RWPE2 (cell line): Measurements from ENCODE around the gene STARD13.

Source experiments
- ATAC-seq: fragments of 200-7000 bp; cut with Tn5 transposase; 3 replicates; pipeline ENCODE4 v1.9.1; 2021; ENCODE audit warnings: low read depth
- DNase-seq: peaks from one replicate; pipeline ENCODE4 v3.0.0-alpha.2; 2020; ENCODE audit warnings: low spot score
- H3K27ac ChIP-seq: fragments of 450-650 bp; 2 replicates; pipeline ENCODE4 v1.5.1; 2017; ENCODE audit warnings: mild to moderate bottlenecking; ENCODE audit not compliant: poor library complexity, severe bottlenecking
- H3K27me3 ChIP-seq: fragments of 250-450 bp; sonication (Bioruptor Pico); 2 replicates; pipeline ENCODE4 v1.5.1; 2021; ENCODE audit warnings: mild to moderate bottlenecking, moderate library complexity; ENCODE audit not compliant: insufficient read depth, poor library complexity, severe bottlenecking
- H3K36me3 ChIP-seq: fragments of 250-450 bp; sonication (Bioruptor Pico); 2 replicates; pipeline ENCODE4 v1.5.1; 2020; ENCODE audit warnings: low read depth, mild to moderate bottlenecking, moderate library complexity
- H3K4me1 ChIP-seq: fragments of 250-450 bp; sonication (Bioruptor Pico); 2 replicates; pipeline ENCODE4 v1.5.1; 2021; ENCODE audit warnings: mild to moderate bottlenecking, moderate library complexity; ENCODE audit not compliant: insufficient read depth, poor library complexity, severe bottlenecking
- H3K4me3 ChIP-seq: fragments of 250-450 bp; sonication (Bioruptor Pico); 2 replicates; pipeline ENCODE4 v1.5.1; 2021; ENCODE audit warnings: mild to moderate bottlenecking, moderate library complexity; ENCODE audit not compliant: severe bottlenecking
- H3K9me3 ChIP-seq: fragments of 250-450 bp; sonication (Bioruptor Pico); 2 replicates; pipeline ENCODE4 v1.5.1; 2021; ENCODE audit warnings: mild to moderate bottlenecking, moderate library complexity; ENCODE audit not compliant: severe bottlenecking
- CTCF ChIP-seq: fragments of 450-650 bp; IDR thresholded peaks from one replicate; pipeline ENCODE4 v1.5.1; 2017; ENCODE audit warnings: mild to moderate bottlenecking, moderate library complexity; ENCODE audit not compliant: poor library complexity, severe bottlenecking

The STARD13 gene

DNA sequence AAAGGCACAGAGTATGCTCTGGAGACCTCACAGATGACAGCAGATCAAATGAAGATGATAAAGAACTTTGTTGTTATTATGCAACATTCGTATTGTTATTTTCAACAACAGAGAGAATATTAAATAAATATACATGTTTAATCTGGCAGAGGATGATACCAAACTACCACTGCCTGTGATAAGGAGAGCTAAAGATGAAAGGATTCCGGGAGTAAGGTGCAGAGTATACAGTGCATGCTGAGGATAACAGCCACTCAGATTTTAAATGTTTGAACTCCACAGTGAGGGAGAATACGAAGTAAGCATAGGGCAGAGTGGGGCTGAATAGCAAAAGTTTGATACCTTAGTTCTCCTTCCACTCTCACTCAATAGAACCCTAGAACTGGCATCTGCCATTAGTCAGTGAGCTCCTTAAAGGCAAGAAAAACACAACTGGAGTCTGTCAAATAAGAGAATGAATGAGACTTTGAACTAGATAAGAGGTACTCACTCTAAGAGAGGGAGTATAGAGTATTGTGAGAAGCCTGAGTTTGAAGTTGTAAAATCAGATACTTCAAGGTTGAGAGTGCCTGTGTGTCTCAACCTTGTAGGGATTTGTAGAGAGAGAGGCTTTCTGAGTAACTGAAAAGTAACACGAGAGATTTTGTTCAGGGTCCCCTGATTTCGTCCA lies 78.5 kb downstream of the STARD13 start:
- TF ChIP-seq CTCF = no peak
- Histone ChIP-seq H3K9me3 (no peaks in the 10 kb centered on the region), H3K36me3 (peaks cover 24% of the 10 kb centered on the region), H3K27ac (peak overlapping the region; percentile 66), H3K4me1 (peaks cover 22% of the 10 kb centered on the region), H3K4me3 (no peak overlapping the region), H3K27me3 (no peaks in the 10 kb centered on the region)
- ATAC-seq (no peak), DNase-seq (no peak)

DNA sequence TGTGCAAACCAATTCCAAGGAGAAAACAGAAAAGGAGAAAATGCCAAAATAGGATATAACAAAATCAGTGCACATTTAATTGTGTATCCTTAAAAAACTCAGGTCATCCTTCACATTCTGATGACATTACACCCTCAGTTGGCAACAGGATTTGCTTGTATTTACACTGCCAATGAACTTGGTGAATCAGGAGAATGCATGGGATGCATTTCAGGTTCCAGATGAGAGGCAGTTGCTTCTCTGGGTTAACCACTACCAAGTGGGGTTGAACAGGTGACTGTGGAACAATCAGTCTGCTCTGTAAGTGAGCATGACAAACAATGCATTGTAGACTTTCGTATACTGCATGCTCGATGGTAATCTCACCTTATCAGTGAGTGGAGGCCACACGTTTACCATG lies 79.1 kb downstream of the STARD13 start:
- H3K27ac ChIP-seq = peak overlapping the region; percentile 66
- ATAC-seq = no peak

GRCh38 chr13:33205804-33206221 lies 79.7 kb downstream of the STARD13 start:
- no peak for ATAC-seq
- no peaks in the 10 kb centered on the region for H3K9me3 ChIP-seq
- DNase-seq = no peak

More for the DNA sequence above, 79.1 kb downstream of the STARD13 start:
- Histone ChIP-seq H3K9me3 (no peaks in the 10 kb centered on the region), H3K4me1 (peaks cover 22% of the 10 kb centered on the region), H3K4me3 (no peak overlapping the region), H3K27me3 (no peaks in the 10 kb centered on the region), H3K36me3 (peaks cover 24% of the 10 kb centered on the region)
- no peak for TF ChIP-seq CTCF
- DNase-seq = no peak

DNA sequence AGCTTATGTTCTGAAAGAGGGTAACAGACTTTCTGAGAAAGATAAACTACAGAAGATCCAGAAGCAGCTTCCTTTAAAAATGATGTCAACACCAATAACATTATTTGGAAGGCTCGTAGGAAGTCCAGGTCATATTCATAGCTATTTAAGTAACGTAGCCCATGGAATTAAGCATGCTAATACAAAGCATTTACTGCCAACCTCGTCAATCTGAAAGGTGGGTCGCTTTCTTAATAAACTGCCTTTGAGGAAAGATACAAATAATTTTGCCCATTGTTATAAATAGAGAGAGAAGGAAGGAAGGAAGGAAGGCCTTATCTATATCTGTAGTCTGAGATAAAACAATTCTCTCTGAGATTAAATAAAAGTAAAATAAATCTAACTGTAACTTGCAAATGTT lies 80.3 kb downstream of the STARD13 start:
- Histone ChIP-seq H3K27ac (no peak overlapping the region), H3K36me3 (peaks cover 24% of the 10 kb centered on the region)
- no peak for TF ChIP-seq CTCF

More at GRCh38 chr13:33205804-33206221, 79.7 kb downstream of the STARD13 start:
- H3K4me1 ChIP-seq = peaks cover 22% of the 10 kb centered on the region
- H3K27me3 ChIP-seq = no peaks in the 10 kb centered on the region
- TF ChIP-seq CTCF = no peak
- peak overlapping the region; percentile 66 for H3K27ac ChIP-seq
- peaks cover 24% of the 10 kb centered on the region for H3K36me3 ChIP-seq
- H3K4me3 ChIP-seq = no peak overlapping the region

More for the DNA sequence above, 80.3 kb downstream of the STARD13 start:
- ATAC-seq = no peak
- Histone ChIP-seq H3K9me3 (no peaks in the 10 kb centered on the region), H3K4me1 (peaks cover 22% of the 10 kb centered on the region), H3K4me3 (no peak overlapping the region), H3K27me3 (no peaks in the 10 kb centered on the region)
- no peak for DNase-seq
